ENCODE data around the gene ITGB1BP1. TPM values are rescaled to one million over a fixed set of nuclear protein-coding genes. Genes with fewer than 3 reads are reported as not detected.

Gene ITGB1BP1
- total and polyA plus RNA-seq, 2 of the 13 experiments (the other 11 are each of a cell fraction or from before 2014, with no cell fraction given): 106 to 108 TPM

DNA sequence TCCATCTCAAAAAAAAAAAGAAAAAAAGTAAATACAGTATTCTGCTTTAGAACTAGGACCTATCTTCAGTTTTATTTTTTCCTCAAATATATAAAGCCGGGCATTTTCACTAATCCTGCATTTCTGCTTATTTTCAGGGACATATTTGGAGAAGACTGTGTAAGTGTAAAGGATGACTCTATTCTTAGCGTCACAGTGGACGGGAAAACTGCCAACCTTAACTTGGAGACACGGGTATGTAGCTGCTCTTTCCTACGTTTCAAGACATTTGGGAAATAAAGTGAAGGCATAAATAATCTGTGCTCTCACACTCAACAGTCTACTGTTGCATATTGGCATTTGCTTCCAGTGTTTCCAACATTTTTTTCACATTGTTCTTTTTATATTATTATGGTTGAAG is 47.9 kb upstream of the ITGB1BP1 start:
- no peak overlapping the region for H3K4me3 ChIP-seq (replicated peaks in 1 of 3; ENCODE audit: insufficient read depth in 1 of 3, low read depth in 2 of 3, low read length in 3 of 3)
- no TSS peak for BruUV-seq (replicated peaks)
- POLR2A ChIA-PET: no interaction called here
- H3K9me3 ChIP-seq (ENCODE audit: low read length): no peaks in the 10 kb centered on the region
- CTCF ChIA-PET (ENCODE audit: low intra/inter-chr PET ratio, low total read pairs): no interaction called here
- no peak overlapping the region for H3K27ac ChIP-seq (ENCODE audit: extremely low read length, insufficient read depth, low read length)
- H3K4me1 ChIP-seq (ENCODE audit: insufficient read depth, low read length): peaks cover 8% of the 10 kb centered on the region
- no peak overlapping the region for H3K4me2 ChIP-seq (ENCODE audit: low read depth, low read length)
- ATAC-seq (no peak), DNase-seq (ENCODE audit: low spot score) (no peak), FAIRE-seq (no peak)
- peaks cover 12 to 47% of the 10 kb centered on the region in 2 experiments for H3K36me3 ChIP-seq (replicated peaks in 1 of 2; ENCODE audit: control insufficient read depth in 1 of 2, insufficient read depth in 2 of 2, low read length in 2 of 2)
- H3K27me3 ChIP-seq (ENCODE audit: control insufficient read depth in 1 of 2, insufficient read depth in 2 of 2, low read length in 2 of 2): no peaks in the 10 kb centered on the region
- in situ Hi-C loops (cut with HindIII; ENCODE audit: extremely low pct_ligation_motif_present, low pct_unique_long_range_greater_than_20kb): no loop called here
- no peaks in the 10 kb centered on the region for H4K20me1 ChIP-seq (ENCODE audit: insufficient read depth, low read length)
- intact Hi-C loops (cut with micrococcal nuclease; ENCODE audit: unreplicated experiment): no loop called here
- no peak overlapping the region for H3K9ac ChIP-seq (ENCODE audit: insufficient read depth, low read depth, low read length)
- H3K79me2 ChIP-seq (ENCODE audit: insufficient read depth, low read length): no peaks in the 10 kb centered on the region
- H2AFZ ChIP-seq (ENCODE audit: low read length): no peak overlapping the region
- 99% methylated on average over 5 of the region's 5 CpGs for WGBS (ENCODE audit: low lambda C conversion rate)
- TF ChIP-seq MAFK (conservative IDR thresholded peaks at IDR 0.05 in 1 of 2, IDR thresholded peaks at IDR 0.05 in 1 of 2; ENCODE audit: low read length in 2 of 2) (no peak), ZNF3 (CRISPR knock-in tag; IDR thresholded peaks at IDR 0.05) (no peak), SIN3B (IDR thresholded peaks at IDR 0.05; ENCODE audit: low read length) (no peak), SP1 (IDR thresholded peaks at IDR 0.05) (no peak), SP1 (CRISPR knock-in tag; IDR thresholded peaks at IDR 0.05) (no peak)
- TF ChIP-seq, protein P1, sequence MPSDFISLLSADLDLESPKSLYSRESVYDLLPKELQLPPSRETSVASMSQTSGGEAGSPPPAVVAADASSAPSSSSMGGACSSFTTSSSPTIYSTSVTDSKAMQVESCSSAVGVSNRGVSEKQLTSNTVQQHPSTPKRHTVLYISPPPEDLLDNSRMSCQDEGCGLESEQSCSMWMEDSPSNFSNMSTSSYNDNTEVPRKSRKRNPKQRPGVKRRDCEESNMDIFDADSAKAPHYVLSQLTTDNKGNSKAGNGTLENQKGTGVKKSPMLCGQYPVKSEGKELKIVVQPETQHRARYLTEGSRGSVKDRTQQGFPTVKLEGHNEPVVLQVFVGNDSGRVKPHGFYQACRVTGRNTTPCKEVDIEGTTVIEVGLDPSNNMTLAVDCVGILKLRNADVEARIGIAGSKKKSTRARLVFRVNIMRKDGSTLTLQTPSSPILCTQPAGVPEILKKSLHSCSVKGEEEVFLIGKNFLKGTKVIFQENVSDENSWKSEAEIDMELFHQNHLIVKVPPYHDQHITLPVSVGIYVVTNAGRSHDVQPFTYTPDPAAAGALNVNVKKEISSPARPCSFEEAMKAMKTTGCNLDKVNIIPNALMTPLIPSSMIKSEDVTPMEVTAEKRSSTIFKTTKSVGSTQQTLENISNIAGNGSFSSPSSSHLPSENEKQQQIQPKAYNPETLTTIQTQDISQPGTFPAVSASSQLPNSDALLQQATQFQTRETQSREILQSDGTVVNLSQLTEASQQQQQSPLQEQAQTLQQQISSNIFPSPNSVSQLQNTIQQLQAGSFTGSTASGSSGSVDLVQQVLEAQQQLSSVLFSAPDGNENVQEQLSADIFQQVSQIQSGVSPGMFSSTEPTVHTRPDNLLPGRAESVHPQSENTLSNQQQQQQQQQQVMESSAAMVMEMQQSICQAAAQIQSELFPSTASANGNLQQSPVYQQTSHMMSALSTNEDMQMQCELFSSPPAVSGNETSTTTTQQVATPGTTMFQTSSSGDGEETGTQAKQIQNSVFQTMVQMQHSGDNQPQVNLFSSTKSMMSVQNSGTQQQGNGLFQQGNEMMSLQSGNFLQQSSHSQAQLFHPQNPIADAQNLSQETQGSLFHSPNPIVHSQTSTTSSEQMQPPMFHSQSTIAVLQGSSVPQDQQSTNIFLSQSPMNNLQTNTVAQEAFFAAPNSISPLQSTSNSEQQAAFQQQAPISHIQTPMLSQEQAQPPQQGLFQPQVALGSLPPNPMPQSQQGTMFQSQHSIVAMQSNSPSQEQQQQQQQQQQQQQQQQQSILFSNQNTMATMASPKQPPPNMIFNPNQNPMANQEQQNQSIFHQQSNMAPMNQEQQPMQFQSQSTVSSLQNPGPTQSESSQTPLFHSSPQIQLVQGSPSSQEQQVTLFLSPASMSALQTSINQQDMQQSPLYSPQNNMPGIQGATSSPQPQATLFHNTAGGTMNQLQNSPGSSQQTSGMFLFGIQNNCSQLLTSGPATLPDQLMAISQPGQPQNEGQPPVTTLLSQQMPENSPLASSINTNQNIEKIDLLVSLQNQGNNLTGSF (CRISPR knock-in tag; IDR thresholded peaks at IDR 0.05): no peak
- TF ChIP-seq, protein P2, sequence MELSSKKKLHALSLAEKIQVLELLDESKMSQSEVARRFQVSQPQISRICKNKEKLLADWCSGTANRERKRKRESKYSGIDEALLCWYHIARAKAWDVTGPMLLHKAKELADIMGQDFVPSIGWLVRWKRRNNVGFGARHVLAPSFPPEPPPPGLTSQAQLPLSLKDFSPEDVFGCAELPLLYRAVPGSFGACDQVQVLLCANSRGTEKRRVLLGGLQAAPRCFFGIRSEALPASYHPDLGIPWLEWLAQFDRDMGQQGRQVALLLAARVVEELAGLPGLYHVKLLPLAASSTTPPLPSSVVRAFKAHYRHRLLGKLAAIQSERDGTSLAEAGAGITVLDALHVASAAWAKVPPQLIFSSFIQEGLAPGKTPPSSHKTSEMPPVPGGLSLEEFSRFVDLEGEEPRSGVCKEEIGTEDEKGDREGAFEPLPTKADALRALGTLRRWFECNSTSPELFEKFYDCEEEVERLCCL (CRISPR knock-in tag; IDR thresholded peaks at IDR 0.05; ENCODE audit: borderline replicate concordance): no peak

All from HepG2 (cell line).